NT2/D1 (cell line): Measurements from ENCODE around the gene PATZ1.

Experiments
- YY1 ChIP-seq: IDR thresholded peaks from 2 replicates; pipeline ENCODE4 v1.6.1; 2011; ENCODE audit not compliant: insufficient read length, insufficient read depth
- ZNF274 ChIP-seq: IDR thresholded peaks from 2 replicates; pipeline ENCODE4 v1.6.1; 2011; ENCODE audit warnings: mild to moderate bottlenecking, low read depth, low read length

DNA sequence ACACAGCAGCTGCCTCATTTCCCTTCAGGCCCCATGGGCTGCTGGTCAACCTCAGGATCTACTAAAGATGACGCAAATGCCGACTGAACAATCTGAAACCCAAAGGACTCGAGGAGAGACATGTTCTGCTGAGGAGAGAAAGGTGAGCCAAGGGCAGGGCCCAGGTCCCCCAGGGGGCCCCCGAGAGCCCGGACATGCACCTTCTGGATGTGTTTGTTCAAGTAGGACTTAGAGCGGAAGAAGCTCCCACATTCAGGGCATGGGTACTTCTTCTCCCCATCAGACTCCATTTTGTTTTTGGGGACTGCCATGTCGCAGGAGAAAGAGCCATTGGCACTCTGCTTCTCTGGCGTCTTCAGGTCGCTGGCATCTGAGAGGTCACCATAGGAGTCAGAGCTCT, 19.3 kb downstream of the PATZ1 start:
- TF ChIP-seq ZNF274 (no peak), YY1 (no peak)
